ENCODE measurements around the gene SAE1. TPM values are rescaled to one million over a fixed set of nuclear protein-coding genes. Genes with fewer than 3 reads are reported as not detected.

Gene SAE1
- total RNA-seq, 1 donor from 2014 or later, result 57.6 TPM

DNA sequence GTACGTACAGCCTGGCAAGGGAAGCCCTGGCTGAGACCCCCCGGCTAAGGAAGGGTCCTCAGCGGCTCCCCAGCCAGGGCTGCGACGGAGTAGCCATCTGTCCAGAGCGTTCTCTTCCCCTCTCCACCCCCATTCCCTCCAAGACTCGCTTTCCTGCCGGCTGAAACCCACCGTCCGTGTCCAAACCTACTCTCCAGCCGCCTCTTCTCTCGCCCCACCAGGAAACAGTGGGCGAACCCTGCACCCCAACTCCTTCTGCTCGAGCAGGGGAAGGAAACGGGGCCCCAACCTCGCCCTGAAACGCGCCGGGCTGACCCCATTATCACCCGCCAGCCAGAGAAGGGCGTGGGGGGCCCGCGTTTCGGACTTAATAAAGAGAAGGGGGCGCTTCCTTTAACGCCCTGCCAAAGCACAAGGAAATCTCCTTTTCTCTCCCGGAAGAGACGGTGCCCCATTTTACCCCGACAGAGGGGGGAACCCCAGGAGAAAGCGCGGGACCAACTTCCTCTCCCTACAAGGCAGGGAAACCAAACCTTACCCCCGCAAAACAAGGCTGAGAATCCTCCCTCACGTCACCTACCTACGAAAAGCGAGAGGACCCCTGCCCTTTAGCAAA lies 19.5 kb upstream of the SAE1 start:
- intact Hi-C loops (cut with DNase I), result no loop called here
- Histone ChIP-seq H3K4me3 (peak overlapping the region; percentile 88), H3K4me1 (peaks cover 32% of the 10 kb centered on the region), H3K27ac (peak overlapping the region; percentile 100), H3K27me3 (no peaks in the 10 kb centered on the region), H3K9me3 (no peaks in the 10 kb centered on the region), H3K36me3 (no peaks in the 10 kb centered on the region)
- TF ChIP-seq, protein P1, sequence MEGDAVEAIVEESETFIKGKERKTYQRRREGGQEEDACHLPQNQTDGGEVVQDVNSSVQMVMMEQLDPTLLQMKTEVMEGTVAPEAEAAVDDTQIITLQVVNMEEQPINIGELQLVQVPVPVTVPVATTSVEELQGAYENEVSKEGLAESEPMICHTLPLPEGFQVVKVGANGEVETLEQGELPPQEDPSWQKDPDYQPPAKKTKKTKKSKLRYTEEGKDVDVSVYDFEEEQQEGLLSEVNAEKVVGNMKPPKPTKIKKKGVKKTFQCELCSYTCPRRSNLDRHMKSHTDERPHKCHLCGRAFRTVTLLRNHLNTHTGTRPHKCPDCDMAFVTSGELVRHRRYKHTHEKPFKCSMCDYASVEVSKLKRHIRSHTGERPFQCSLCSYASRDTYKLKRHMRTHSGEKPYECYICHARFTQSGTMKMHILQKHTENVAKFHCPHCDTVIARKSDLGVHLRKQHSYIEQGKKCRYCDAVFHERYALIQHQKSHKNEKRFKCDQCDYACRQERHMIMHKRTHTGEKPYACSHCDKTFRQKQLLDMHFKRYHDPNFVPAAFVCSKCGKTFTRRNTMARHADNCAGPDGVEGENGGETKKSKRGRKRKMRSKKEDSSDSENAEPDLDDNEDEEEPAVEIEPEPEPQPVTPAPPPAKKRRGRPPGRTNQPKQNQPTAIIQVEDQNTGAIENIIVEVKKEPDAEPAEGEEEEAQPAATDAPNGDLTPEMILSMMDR (IDR thresholded peaks at IDR 0.05), result no peak
- no peak for ATAC-seq
- peak; percentile 74 for DNase-seq

DNA sequence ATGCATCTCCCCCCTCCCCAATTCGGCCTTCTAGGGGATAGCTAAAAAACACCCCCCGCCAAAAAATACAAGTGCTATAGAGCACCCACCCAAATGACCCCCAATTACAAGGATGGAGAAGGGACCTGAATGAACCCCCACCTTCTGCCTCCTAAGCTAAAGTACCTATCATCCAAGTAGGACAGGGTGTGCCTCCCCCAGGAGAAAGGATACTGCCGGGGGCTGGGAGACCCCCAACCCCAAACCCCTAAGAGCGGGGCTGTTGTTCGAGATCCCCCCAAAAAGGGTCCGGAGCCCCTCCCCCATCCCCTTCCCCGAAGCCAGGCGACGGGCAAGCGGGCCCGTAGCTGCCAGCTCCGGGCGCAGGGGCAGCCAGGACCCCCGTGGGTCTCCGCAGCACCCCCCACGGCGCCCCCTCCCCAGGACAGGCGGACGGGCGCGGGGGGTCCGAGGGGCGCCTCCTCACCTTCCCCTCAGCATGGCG lies 18.9 kb upstream of the SAE1 start:
- DNase-seq, result no peak
- ATAC-seq, result no peak

DNA sequence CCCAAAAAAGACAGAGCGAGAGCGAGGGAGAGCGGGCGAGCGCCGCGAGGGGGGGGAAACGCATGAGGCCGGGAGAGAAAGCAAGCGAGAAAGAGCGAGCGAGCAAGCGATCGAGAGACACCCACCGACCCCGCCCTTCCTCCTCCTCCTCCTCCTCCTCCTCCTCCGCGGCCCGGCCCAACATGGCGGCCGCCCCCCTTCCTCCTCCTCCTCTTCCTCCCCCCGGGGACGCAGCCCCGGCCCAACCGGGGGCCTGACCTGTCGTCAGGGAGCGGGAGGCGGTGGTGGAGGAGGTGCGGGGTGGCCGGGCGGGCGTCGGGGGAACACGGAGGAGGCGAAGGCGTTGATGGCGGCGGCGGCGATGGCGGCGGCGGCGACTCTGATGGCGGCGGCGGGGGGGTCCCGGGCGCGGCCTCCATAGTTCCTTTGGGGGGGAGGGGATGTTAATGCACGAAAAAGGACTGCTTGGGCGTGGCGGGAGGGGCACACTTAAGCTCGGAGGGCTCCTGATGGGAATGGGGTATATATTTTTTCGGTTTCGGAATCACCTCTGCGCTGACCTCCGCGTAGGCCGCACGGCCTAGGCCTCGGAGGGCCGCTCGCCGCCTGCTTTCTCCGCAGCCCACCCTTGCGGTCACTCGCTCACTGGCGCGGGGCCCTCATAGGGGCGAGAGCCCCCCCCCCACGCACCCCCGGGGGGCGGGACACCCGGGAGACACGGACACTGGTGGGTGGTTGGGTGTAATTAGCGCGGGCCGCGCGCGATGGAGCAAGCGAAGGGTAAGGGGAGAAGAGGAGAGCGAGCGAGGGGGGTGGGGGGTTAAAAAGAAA lies 18.3 kb upstream of the SAE1 start:
- Histone ChIP-seq H3K36me3 (no peaks in the 10 kb centered on the region), H3K9me3 (no peaks in the 10 kb centered on the region), H3K27me3 (no peaks in the 10 kb centered on the region), H3K4me3 (peak overlapping the region; percentile 88), H3K27ac (peak overlapping the region; percentile 100), H3K4me1 (peaks cover 20% of the 10 kb centered on the region)
- intact Hi-C loops (cut with DNase I), result no loop called here
- peak; percentile 78 for ATAC-seq
- TF ChIP-seq, protein P1 (IDR thresholded peaks at IDR 0.05), result no peak
- peak; percentile 95 for DNase-seq

More for the DNA sequence above, 18.9 kb upstream of the SAE1 start:
- Histone ChIP-seq H3K4me1 (peaks cover 27% of the 10 kb centered on the region), H3K27me3 (no peaks in the 10 kb centered on the region), H3K4me3 (peak overlapping the region; percentile 88), H3K27ac (peak overlapping the region; percentile 100), H3K9me3 (no peaks in the 10 kb centered on the region), H3K36me3 (no peaks in the 10 kb centered on the region)
- TF ChIP-seq, protein P1 (IDR thresholded peaks at IDR 0.05), result no peak
- intact Hi-C loops (cut with DNase I), result no loop called here

DNA sequence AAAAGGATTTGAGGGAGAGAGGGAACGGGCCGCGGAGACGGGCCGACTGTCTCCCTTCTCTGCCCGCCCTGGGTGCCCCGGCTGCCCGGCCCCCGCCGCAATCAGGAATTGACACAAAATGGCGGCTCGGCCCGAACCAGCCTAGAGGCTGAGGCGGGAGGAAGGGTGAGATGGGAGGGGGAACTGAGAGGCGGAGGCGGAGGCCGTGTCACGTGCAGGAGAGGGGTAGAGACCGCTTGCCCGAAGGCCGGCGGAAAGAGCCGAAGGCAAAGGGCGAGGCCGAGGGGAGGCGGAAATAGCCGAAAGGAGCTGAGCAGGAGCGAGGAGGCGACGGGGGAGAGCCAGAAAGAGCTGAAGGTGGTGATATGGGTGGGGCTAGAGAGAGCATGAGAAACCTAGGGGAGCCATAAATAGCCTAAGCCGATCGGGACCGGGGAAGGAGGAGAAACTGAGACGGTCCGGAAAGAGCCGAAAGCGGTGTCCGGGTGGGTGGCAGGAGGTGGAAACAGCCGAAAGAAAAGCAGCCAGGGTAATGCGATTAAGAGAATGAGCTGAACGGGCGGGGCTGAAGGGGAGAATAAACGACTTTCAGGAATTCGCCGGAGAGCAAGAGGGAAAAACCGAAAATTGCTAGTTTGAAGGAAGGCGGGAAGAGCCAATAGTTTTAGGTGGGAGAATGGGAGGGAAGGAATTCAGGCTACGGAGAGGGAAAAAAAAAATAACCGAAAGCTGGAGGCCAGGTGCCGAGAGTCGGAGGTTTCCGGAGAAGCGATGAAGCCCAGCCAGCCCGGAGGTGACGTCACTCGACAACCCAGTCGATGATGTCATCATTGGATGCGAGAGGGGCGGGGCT lies 17.4 kb upstream of the SAE1 start, which contains the start of gene ZC3H4:
TSS of gene ZC3H4 (minus strand) at position 780 of the 853 bp plus-strand sequence. CDS start 1,192 bp downstream, outside the sequence.
- Histone ChIP-seq H3K27me3 (no peaks in the 10 kb centered on the region), H3K27ac (peak within 1 kb of the TSS; percentile 100), H3K4me1 (peaks cover 12% of the 10 kb centered on the region), H3K36me3 (no peaks in the 10 kb centered on the region), H3K4me3 (peak within 1 kb of the TSS; percentile 88), H3K9me3 (no peaks in the 10 kb centered on the region)
- ATAC-seq (peak; percentile 95), DNase-seq (peak; percentile 99)
- intact Hi-C loops (cut with DNase I), result no loop called here
- TF ChIP-seq, protein P1 (IDR thresholded peaks at IDR 0.05), result no peak
